HG03135 (cell line): ENCODE data around the gene KIAA1614.

Experiments
- ATAC-seq: cut with Tn5 transposase; IDR thresholded peaks from one replicate; pipeline ENCODE4 v1.9.1; 2021; ENCODE audit warnings: mild to moderate bottlenecking, moderate library complexity; ENCODE audit not compliant: unreplicated experiment

The KIAA1614 gene

GRCh38 chr1:180941518-180942275, 29.0 kb downstream of the KIAA1614 start:
- no peak for ATAC-seq

- no peak for ATAC-seq
These were observed 32.5 kb downstream of the KIAA1614 start for GRCh38 chr1:180945151-180945550.

- ATAC-seq: no peak
These were observed 32.9 kb downstream of the KIAA1614 start for GRCh38 chr1:180945551-180945950.

GRCh38 chr1:180946056-180946455, 33.4 kb downstream of the KIAA1614 start:
- ATAC-seq: no peak

GRCh38 chr1:180946541-180947498, 34.1 kb downstream of the KIAA1614 start:
- ATAC-seq: no peak

GRCh38 chr1:180947499-180947885, 34.8 kb downstream of the KIAA1614 start:
- no peak for ATAC-seq

- ATAC-seq: no peak
These were observed 35.4 kb downstream of the KIAA1614 start for GRCh38 chr1:180947901-180948640.

GRCh38 chr1:180948641-180949615, 36.2 kb downstream of the KIAA1614 start:
- no peak for ATAC-seq

- ATAC-seq: no peak
These were observed 36.9 kb downstream of the KIAA1614 start for GRCh38 chr1:180949616-180950000.

- ATAC-seq: no peak
These were observed 37.6 kb downstream of the KIAA1614 start for GRCh38 chr1:180950321-180950720.

- no peak for ATAC-seq
These were observed 38.6 kb downstream of the KIAA1614 start for GRCh38 chr1:180951186-180951745.

- ATAC-seq: no peak
These were observed 39.3 kb downstream of the KIAA1614 start for GRCh38 chr1:180951836-180952656.

GRCh38 chr1:180952657-180953013, 39.9 kb downstream of the KIAA1614 start:
- no peak for ATAC-seq

- ATAC-seq: peak; percentile 18
These were observed 40.8 kb downstream of the KIAA1614 start for GRCh38 chr1:180953291-180954004.

- ATAC-seq: peak; percentile 75
These were observed 41.5 kb downstream of the KIAA1614 start for GRCh38 chr1:180954005-180954800.

GRCh38 chr1:180954801-180955165, 42.1 kb downstream of the KIAA1614 start:
- ATAC-seq: no peak

- no peak for ATAC-seq
These were observed 43.4 kb downstream of the KIAA1614 start for GRCh38 chr1:180956028-180956640.
